Lower leg skin (tissue), 4 donors: ENCODE measurements around the gene KIF21B. TPM values are rescaled to one million over a fixed set of nuclear protein-coding genes. Genes with fewer than 3 reads are reported as not detected.

Experiments
- DNase-seq, 2 donors: peaks; one replicate each; pipeline ENCODE4 v3.0.0-alpha.2; 2019; ENCODE audit warnings: low spot score in 2 of 2
- H3K4me3 ChIP-seq: fragments of 200-600 bp; sonication (generic); 2 replicates; pipeline ENCODE4 v1.5.1; 2017; ENCODE audit warnings: mild to moderate bottlenecking, low read depth; ENCODE audit not compliant: poor library complexity, severe bottlenecking
- CTCF ChIP-seq, 3 donors: fragments of 450-650 bp; IDR thresholded peaks; one replicate each; pipeline ENCODE4 v1.5.1; 2016; ENCODE audit warnings: antibody characterized with exemption in 3 of 3, mild to moderate bottlenecking in 3 of 3, moderate library complexity in 2 of 3
- POLR2A ChIP-seq, 2 donors: fragments of 450-650 bp; IDR thresholded peaks; one replicate each; pipeline ENCODE4 v1.6.1; 2016 to 2017; ENCODE audit warnings: antibody characterized with exemption in 2 of 2, mild to moderate bottlenecking in 1 of 2, moderate library complexity in 1 of 2
- WGBS, 2 donors: methylation state at CpG; one replicate each; pipeline ENCODE4 v1.1.5; 2018; 5-methylcytosine and 5-hydroxymethylcytosine counted together
- intact Hi-C: fragments of 100-400 bp; cut with DNase I; formaldehyde crosslinking; loops from one replicate; pipeline ENCODE4 v1.15.0; 2023; ENCODE audit warnings: low total_unique reads
- total RNA-seq, 4 donors: library from RNA; depleted of rRNA; stranded (reverse); fragments of >200 nt; gene quantifications; one replicate each; pipeline ENCODE4 v1.1.0, GENCODE V29; 2016

The KIF21B gene
- total RNA-seq, 4 donors from 2014 or later: 0.38 to 1.6 (median 1.0) TPM

GRCh38 chr1:201011616-201012015 lies 11.9 kb downstream of the KIF21B start:
- 61 to 73% methylated on average over 3 of the region's 3 CpGs for WGBS, 2 donors
- no peak overlapping the region for H3K4me3 ChIP-seq
- TF ChIP-seq CTCF (IDR thresholded peaks at IDR 0.05) (no peak), POLR2A (IDR thresholded peaks at IDR 0.05) (no peak)
- no peak for DNase-seq
- intact Hi-C loops: no loop called here

GRCh38 chr1:201009962-201010645 lies 13.4 kb downstream of the KIF21B start:
- intact Hi-C loops: no loop called here
- H3K4me3 ChIP-seq: no peak overlapping the region
- 87 to 89% methylated on average over 10 of the region's 11 CpGs for WGBS, 2 donors
- TF ChIP-seq CTCF (IDR thresholded peaks at IDR 0.05) (no peak), POLR2A (IDR thresholded peaks at IDR 0.05) (no peak)
- DNase-seq: no peak

- intact Hi-C loops: no loop called here
- 92 to 93% methylated on average over 21 to 22 of the region's 22 CpGs for WGBS, 2 donors
Measured at GRCh38 chr1:201008666-201009360, 14.7 kb downstream of the KIF21B start.

GRCh38 chr1:201007481-201007880 lies 16.0 kb downstream of the KIF21B start:
- TF ChIP-seq CTCF (IDR thresholded peaks at IDR 0.05) (no peak), POLR2A (IDR thresholded peaks at IDR 0.05) (no peak)
- intact Hi-C loops: no loop called here
- DNase-seq: no peak
- WGBS, 2 donors: 83 to 94% methylated on average over 5 of the region's 5 CpGs
- H3K4me3 ChIP-seq: no peak overlapping the region

More at GRCh38 chr1:201008666-201009360, 14.7 kb downstream of the KIF21B start:
- TF ChIP-seq POLR2A (IDR thresholded peaks at IDR 0.05): no peak
- TF ChIP-seq CTCF (IDR thresholded peaks at IDR 0.05): no peak
- DNase-seq: no peak
- H3K4me3 ChIP-seq: no peak overlapping the region

- no peak for DNase-seq
- H3K4me3 ChIP-seq: no peak overlapping the region
- 39 to 48% methylated on average over 2 of the region's 2 CpGs for WGBS, 2 donors
- intact Hi-C loops: no loop called here
- TF ChIP-seq POLR2A (IDR thresholded peaks at IDR 0.05) (no peak), CTCF (IDR thresholded peaks at IDR 0.05) (no peak)
Measured at GRCh38 chr1:201006450-201006849, 17.1 kb downstream of the KIF21B start.
